ENCODE measurements around the gene SNU13.

- TF ChIP-seq, protein P1, sequence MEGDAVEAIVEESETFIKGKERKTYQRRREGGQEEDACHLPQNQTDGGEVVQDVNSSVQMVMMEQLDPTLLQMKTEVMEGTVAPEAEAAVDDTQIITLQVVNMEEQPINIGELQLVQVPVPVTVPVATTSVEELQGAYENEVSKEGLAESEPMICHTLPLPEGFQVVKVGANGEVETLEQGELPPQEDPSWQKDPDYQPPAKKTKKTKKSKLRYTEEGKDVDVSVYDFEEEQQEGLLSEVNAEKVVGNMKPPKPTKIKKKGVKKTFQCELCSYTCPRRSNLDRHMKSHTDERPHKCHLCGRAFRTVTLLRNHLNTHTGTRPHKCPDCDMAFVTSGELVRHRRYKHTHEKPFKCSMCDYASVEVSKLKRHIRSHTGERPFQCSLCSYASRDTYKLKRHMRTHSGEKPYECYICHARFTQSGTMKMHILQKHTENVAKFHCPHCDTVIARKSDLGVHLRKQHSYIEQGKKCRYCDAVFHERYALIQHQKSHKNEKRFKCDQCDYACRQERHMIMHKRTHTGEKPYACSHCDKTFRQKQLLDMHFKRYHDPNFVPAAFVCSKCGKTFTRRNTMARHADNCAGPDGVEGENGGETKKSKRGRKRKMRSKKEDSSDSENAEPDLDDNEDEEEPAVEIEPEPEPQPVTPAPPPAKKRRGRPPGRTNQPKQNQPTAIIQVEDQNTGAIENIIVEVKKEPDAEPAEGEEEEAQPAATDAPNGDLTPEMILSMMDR (IDR thresholded peaks at IDR 0.05), result no peak
- TF ChIP-seq POLR2A (IDR thresholded peaks at IDR 0.05), result no peak
Observed at GRCh38 chr22:41659941-41660340, 28.7 kb downstream of the SNU13 start.

All from ovary (tissue), 3 donors.